WTC11 (cell line): ENCODE results near the gene TCAP. TPM values are rescaled to one million over a fixed set of nuclear protein-coding genes. Genes with fewer than 3 reads are reported as not detected.

ENCODE experiments used
- ATF1 ChIP-seq: sonication (generic); formaldehyde crosslinking; IDR thresholded peaks from 2 replicates; pipeline ENCODE4 v1.8.1; 2023; ENCODE audit warnings: mild to moderate bottlenecking, moderate library complexity, missing genetic modification reagents
- ATF3 ChIP-seq: sonication (generic); formaldehyde crosslinking; conservative IDR thresholded peaks from 2 replicates; pipeline ENCODE4 v1.8.1; 2022; ENCODE audit warnings: mild to moderate bottlenecking, missing genetic modification reagents
- ATF6 ChIP-seq: sonication (generic); formaldehyde crosslinking; IDR thresholded peaks from 2 replicates; pipeline ENCODE4 v1.8.1; 2023; ENCODE audit warnings: mild to moderate bottlenecking, missing genetic modification reagents
- CBFB ChIP-seq: sonication (generic); formaldehyde crosslinking; IDR thresholded peaks from 2 replicates; pipeline ENCODE4 v1.8.1; 2022; ENCODE audit warnings: mild to moderate bottlenecking, low read depth, missing genetic modification reagents
- CREB1 ChIP-seq: sonication (generic); formaldehyde crosslinking; IDR thresholded peaks from 2 replicates; pipeline ENCODE4 v1.8.0; 2023; ENCODE audit warnings: mild to moderate bottlenecking, missing genetic modification reagents
- CTCF ChIP-seq: fragments of 200-600 bp; IDR thresholded peaks from 2 replicates; pipeline ENCODE4 v1.8.0; 2022; ENCODE audit warnings: antibody characterized with exemption
- ELF4 ChIP-seq: sonication (generic); formaldehyde crosslinking; IDR thresholded peaks from 2 replicates; pipeline ENCODE4 v1.8.1; 2022; ENCODE audit warnings: low read depth, mild to moderate bottlenecking, moderate library complexity, missing genetic modification reagents
- EMX1 ChIP-seq: fragments of 250-450 bp; sonication (Bioruptor Pico); IDR thresholded peaks from 2 replicates; pipeline ENCODE4 v1.8.0; 2021; ENCODE audit warnings: mild to moderate bottlenecking
- ERG ChIP-seq: fragments of 250-450 bp; sonication (Bioruptor Pico); IDR thresholded peaks from 2 replicates; pipeline ENCODE4 v1.8.0; 2021; ENCODE audit warnings: mild to moderate bottlenecking
- FOXP1 ChIP-seq: sonication (generic); formaldehyde crosslinking; IDR thresholded peaks from 2 replicates; pipeline ENCODE4 v1.8.0; 2022; ENCODE audit warnings: missing genetic modification reagents, mild to moderate bottlenecking, moderate library complexity, borderline replicate concordance
- FOXP4 ChIP-seq: sonication (generic); formaldehyde crosslinking; IDR thresholded peaks from 2 replicates; pipeline ENCODE4 v1.8.0; 2022; ENCODE audit warnings: mild to moderate bottlenecking, missing genetic modification reagents
- GRHL2 ChIP-seq: fragments of 250-450 bp; sonication (Bioruptor Pico); IDR thresholded peaks from 2 replicates; pipeline ENCODE4 v1.8.0; 2022; ENCODE audit warnings: mild to moderate bottlenecking, moderate library complexity; ENCODE audit not compliant: insufficient replicate concordance, severe bottlenecking
- GTF2I ChIP-seq: fragments of 250-450 bp; sonication (Bioruptor Pico); conservative IDR thresholded peaks from 2 replicates; pipeline ENCODE4 v1.4.0; 2021; ENCODE audit warnings: mild to moderate bottlenecking
- HMGA2 ChIP-seq: fragments of 250-450 bp; sonication (Bioruptor Pico); IDR thresholded peaks from 2 replicates; pipeline ENCODE4 v1.4.0; 2021; ENCODE audit warnings: mild to moderate bottlenecking, moderate library complexity
- MLX ChIP-seq: sonication (generic); formaldehyde crosslinking; IDR thresholded peaks from 2 replicates; pipeline ENCODE4 v1.8.1; 2023; ENCODE audit warnings: mild to moderate bottlenecking, missing genetic modification reagents, moderate library complexity
- MXD4 ChIP-seq: fragments of 250-450 bp; sonication (Bioruptor Pico); IDR thresholded peaks from 2 replicates; pipeline ENCODE4 v1.8.0; 2021; ENCODE audit warnings: mild to moderate bottlenecking, moderate library complexity, borderline replicate concordance
- NR1H2 ChIP-seq: sonication (generic); formaldehyde crosslinking; IDR thresholded peaks from 2 replicates; pipeline ENCODE4 v1.9.0; 2021; ENCODE audit warnings: mild to moderate bottlenecking, moderate library complexity, missing genetic modification reagents
- PREB ChIP-seq: sonication (generic); formaldehyde crosslinking; IDR thresholded peaks from 2 replicates; pipeline ENCODE4 v1.8.1; 2022; ENCODE audit warnings: mild to moderate bottlenecking, missing genetic modification reagents, moderate library complexity, borderline replicate concordance
- RORB ChIP-seq: fragments of 250-450 bp; sonication (Bioruptor Pico); IDR thresholded peaks from 2 replicates; pipeline ENCODE4 v1.9.0; 2021; ENCODE audit warnings: mild to moderate bottlenecking
- TEAD4 ChIP-seq: sonication (generic); formaldehyde crosslinking; IDR thresholded peaks from 2 replicates; pipeline ENCODE4 v1.8.0; 2022; ENCODE audit warnings: mild to moderate bottlenecking, missing genetic modification reagents
- USF2 ChIP-seq: sonication (generic); formaldehyde crosslinking; IDR thresholded peaks from 2 replicates; pipeline ENCODE4 v1.8.1; 2023; ENCODE audit warnings: mild to moderate bottlenecking, missing genetic modification reagents, moderate library complexity
- ZBTB43 ChIP-seq: sonication (generic); formaldehyde crosslinking; IDR thresholded peaks from 2 replicates; pipeline ENCODE4 v1.8.1; 2023; ENCODE audit warnings: mild to moderate bottlenecking, missing genetic modification reagents
- ZNF263 ChIP-seq: sonication (generic); formaldehyde crosslinking; IDR thresholded peaks from 2 replicates; pipeline ENCODE4 v1.8.1; 2022; ENCODE audit warnings: low read depth, mild to moderate bottlenecking, moderate library complexity, missing genetic modification reagents
- ZNF423 ChIP-seq: fragments of 250-450 bp; sonication (Bioruptor Pico); IDR thresholded peaks from 2 replicates; pipeline ENCODE4 v2.1.2; 2022; ENCODE audit warnings: mild to moderate bottlenecking, moderate library complexity
- ZNF425 ChIP-seq: fragments of 250-450 bp; sonication (Bioruptor Pico); conservative IDR thresholded peaks from 2 replicates; pipeline ENCODE4 v1.9.0; 2021; ENCODE audit warnings: mild to moderate bottlenecking
- total RNA-seq: library from RNA; stranded (reverse); gene quantifications from 3 replicates; pipeline ENCODE4 v1.2.3, GENCODE V29; 2021

Gene TCAP
- total RNA-seq, 1 experiment from 2014 or later = 2.9 TPM

- TF ChIP-seq PREB (CRISPR knock-in tag) = no peak
- no peak for TF ChIP-seq ZBTB43
- TF ChIP-seq EMX1 (CRISPR knock-in tag) = no peak
- TF ChIP-seq ELF4 = no peak
- TF ChIP-seq ERG (CRISPR knock-in tag) = no peak
- TF ChIP-seq NR1H2 (CRISPR knock-in tag) = no peak
- TF ChIP-seq ZNF423 = peak; percentile 97
- TF ChIP-seq ATF3 (CRISPR knock-in tag) = no peak
- TF ChIP-seq MLX (CRISPR knock-in tag) = no peak
- TF ChIP-seq ATF1 (CRISPR knock-in tag) = no peak
- TF ChIP-seq ATF6 (CRISPR knock-in tag) = no peak
- no peak for TF ChIP-seq TEAD4 (CRISPR knock-in tag)
- no peak for TF ChIP-seq MXD4
- no peak for TF ChIP-seq USF2 (CRISPR knock-in tag)
- no peak for TF ChIP-seq CTCF
- no peak for TF ChIP-seq ZNF263
- TF ChIP-seq CBFB (CRISPR knock-in tag) = no peak
- TF ChIP-seq GRHL2 (CRISPR knock-in tag) = no peak
- TF ChIP-seq HMGA2 (CRISPR knock-in tag) = no peak
- no peak for TF ChIP-seq FOXP1
- TF ChIP-seq CREB1 (CRISPR knock-in tag) = no peak
- TF ChIP-seq RORB (CRISPR knock-in tag) = no peak
- peak; percentile 63; the same call in 1 of the 2 replicates for TF ChIP-seq FOXP4 (CRISPR knock-in tag)
- no peak for TF ChIP-seq ZNF425 (CRISPR knock-in tag)
- TF ChIP-seq GTF2I (CRISPR knock-in tag) = 0 out of 2 replicates have a peak, but pooled peaks have one; percentile 26
Measured at GRCh38 chr17:39704821-39705551, 39.8 kb downstream of the TCAP start (continued).
